CD4-positive, alpha-beta T cell treated with Interleukin-2 at 100 ng/mL for 4 hours (primary cell): Measurements from ENCODE around the gene UQCR11.
"Not testable (repeated sequence)": the region's sequence is repeated elsewhere in the genome, so short reads cannot be mapped to it uniquely, and the experiment has no call there.

ENCODE experiments used
- DNase-seq: peaks from one replicate; pipeline ENCODE4 v3.0.0-alpha.2; 2020; ENCODE audit warnings: low spot score

The UQCR11 gene

GRCh38 chr19:1605236-1606137, at the start of gene UQCR11:
Gene UQCR11, minus strand, starts transcription at chr19:1605462. Its CDS starts 53 bp downstream, at chr19:1605409.
- peak; percentile 91 for DNase-seq

DNA sequence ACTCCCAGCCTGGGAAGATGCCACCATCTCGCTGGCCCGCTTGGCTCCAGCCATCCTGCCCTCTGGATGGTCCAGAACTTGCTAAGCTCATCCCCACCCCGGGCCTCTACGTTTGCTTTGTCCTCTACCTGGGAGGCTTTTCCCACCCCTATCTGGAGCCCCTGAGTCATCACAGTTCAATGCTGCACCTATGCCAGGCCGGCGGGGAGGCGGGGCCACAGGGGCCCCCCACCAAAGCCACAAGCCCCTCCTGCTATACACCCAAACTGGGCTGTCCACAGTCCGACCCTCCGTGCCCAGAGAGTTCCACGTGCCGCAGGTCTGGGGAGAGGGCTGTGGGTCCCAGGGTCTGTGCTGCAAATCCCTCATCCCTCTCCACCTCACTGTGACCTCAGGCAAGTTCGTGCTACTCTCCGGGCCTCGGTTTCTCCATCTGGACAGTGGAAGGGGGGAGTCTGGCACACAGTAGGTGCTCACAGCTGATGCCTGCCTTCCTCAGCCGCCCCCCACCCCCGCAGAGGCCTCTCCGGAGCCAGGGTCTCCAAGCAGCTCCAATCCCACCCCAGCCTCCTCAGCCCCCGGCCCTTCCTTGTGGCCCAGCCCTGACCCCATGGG, 49.0 kb upstream of the UQCR11 start:
- DNase-seq, result no peak

DNA sequence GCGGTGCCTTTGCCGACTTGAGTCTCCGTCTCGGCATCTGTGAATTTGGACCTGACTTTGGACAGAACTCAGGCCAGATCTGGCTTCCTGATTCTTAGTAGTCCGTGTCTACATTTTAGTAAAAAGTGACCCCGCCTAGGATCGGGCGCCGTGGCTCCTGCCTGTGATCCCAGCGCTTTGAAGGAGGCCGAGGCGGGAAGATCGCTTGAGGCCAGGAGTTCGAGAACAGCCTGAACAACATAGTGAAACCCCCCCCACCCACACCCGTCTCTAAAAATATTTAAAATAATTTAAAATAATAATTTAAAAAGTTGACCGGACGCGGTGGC, 48.0 kb upstream of the UQCR11 start:
- no peak for DNase-seq

- peak; percentile 99 for DNase-seq
These were observed 47.4 kb upstream of the UQCR11 start, which contains the start of gene TCF3 for GRCh38 chr19:1652471-1653299. Gene TCF3, minus strand, starts transcription at chr19:1652615. Its CDS starts 2,367 bp downstream, at chr19:1650248.

DNA sequence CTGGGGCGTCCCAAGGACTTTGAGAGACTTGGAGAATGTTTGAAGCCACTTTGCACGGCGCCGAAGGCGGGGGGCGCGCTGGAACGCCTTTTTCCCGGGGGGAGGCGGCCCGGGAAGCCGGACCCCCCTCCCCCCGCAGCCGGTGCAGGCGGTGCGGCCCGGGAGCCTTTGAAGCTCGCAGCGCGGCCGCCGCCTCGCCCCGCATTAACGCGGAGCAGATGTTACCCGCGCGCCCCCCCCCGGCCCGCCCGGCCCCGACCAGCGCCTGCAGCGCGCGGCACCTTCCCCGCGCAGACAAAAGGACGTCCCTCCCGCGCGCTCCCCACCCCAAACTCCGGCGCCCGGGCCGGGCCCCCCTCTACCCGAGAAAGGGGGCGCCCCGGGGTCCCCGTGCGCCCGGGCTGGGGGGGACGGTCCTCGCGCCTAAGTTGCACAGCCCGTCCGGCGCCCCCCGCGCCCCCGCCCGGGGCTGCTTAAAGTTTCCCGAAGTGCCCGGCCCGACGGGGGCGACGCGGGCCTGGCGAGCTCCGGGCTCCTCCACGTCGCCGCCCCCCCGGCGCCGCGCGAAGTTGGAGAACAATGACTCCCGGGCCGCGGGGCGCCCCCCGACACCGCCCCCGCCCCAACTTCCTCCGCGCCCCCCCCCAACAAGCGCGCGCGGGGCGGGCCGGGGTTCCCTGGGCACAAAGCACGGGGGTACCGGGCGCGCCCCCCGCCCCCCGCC, 46.5 kb upstream of the UQCR11 start:
- DNase-seq, result peak; percentile 31

DNA sequence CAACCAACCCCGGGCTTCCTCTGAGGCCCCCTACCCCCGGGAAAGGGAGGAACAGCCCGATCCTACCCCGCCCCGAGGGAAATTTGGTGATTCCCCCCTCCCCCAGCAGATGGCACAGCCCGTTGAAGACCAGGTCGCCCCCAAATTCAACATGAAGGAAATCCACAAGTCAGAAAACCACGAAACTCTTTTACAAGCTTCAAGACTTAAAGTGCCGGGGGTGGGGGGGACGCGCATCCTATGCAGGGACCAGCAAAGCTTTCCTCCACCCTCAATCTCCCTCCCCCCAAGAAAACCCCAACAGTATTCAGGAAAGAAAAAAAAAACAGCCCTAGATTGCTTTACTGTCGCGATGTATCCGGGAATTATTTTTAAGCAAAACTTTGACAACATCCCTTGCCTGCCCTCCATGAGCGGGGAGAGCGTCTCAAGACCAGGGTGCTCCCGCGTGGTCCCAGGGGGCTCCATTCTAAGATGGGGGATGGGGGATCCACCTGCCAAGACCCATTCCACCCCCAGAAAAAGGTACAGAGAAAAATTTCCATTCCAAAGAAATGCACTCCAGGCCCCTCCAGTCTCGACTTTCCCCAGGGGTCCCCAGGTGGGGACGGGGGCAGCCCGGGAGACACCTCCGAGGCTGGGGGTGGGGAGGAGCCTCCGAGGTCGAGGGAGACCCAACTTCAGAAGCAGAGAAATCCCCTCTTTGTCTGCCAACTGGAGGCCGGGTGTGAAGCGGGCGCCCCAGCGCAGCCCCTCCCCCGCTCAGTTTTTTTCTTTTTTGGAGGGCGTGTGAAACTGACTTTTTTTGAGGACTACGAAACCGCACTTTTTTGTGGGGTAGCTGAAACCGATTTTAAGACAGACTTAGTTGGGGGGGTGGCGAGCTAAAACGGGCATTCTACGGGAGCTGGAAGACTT, 45.6 kb upstream of the UQCR11 start:
- DNase-seq, result peak; percentile 67

DNA sequence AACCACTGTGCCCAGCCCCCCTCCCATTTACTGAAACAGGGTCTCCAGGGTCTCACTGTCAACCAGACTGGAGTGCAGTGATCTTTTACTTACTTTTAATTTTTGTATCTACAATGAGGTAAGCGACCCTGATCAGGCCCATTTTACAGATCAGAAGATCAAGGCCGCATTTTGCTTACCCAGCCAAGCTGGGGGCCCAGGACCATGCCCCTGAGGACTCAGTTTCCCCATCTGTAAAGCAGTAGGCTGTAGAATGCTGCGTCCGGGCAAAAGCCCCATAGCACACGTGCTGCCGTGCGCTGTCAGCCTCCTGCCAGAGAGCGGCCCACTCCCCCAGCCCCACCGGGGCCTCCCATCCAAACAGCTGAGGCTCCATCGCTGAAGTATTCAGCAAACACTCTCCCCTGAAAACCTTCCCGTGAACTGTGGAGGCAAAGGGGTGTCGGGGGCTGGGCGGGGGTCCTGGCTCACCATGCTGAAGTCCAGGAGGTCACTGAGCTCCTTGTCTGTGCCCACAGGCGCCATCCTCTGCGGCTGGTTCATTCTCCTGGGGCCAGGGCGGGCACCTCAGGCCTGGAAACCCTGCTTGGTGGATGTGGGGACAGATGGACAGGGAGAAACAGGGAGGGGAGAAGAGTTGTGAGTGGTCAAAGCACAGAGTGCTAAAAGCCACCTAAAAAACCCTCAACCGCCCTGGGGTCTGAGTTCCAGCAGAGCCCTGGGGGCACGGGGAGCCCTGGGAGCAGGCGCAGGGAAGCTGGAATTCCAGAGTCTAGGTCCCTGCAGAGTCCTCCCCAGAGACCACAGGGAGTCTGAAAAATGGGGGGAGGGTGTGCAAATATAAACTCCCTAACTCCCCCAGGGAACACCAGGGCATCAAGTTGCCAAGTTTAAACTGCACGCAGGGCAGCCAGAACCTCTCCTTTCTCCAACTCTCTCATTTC, 44.7 kb upstream of the UQCR11 start:
- no peak for DNase-seq

DNA sequence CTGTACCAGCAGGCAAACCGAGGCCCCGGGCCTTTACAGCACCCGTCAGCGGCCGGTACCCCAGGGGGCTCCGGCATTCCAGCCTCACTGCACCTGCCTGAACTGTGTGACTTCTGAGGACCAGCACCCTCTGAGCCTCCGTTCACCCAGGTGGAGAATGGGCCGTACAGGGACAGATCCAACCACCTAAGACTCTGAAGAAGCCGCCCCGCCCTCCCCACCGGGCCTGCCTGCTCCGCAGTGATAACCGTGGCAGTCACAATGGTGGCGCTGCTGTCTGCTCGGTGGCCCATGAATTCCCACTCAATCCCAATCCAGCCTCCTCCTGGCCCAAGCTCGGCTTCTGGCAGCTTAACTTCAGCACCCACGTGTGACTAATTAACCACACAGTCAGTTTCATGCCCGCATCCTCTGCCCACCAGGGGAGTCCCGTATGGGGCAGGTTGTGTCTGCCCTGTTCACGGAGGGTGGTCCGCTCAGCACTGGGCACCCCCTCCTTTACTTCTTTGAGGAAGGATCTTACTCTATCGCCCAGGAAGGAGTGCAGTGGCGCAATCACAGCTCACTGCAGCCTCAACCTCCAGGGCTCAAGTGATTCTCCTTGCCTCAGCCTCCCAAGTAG, 43.8 kb upstream of the UQCR11 start:
- DNase-seq, result no peak

- no peak for DNase-seq
These were observed 43.2 kb upstream of the UQCR11 start for GRCh38 chr19:1648459-1648849.

DNA sequence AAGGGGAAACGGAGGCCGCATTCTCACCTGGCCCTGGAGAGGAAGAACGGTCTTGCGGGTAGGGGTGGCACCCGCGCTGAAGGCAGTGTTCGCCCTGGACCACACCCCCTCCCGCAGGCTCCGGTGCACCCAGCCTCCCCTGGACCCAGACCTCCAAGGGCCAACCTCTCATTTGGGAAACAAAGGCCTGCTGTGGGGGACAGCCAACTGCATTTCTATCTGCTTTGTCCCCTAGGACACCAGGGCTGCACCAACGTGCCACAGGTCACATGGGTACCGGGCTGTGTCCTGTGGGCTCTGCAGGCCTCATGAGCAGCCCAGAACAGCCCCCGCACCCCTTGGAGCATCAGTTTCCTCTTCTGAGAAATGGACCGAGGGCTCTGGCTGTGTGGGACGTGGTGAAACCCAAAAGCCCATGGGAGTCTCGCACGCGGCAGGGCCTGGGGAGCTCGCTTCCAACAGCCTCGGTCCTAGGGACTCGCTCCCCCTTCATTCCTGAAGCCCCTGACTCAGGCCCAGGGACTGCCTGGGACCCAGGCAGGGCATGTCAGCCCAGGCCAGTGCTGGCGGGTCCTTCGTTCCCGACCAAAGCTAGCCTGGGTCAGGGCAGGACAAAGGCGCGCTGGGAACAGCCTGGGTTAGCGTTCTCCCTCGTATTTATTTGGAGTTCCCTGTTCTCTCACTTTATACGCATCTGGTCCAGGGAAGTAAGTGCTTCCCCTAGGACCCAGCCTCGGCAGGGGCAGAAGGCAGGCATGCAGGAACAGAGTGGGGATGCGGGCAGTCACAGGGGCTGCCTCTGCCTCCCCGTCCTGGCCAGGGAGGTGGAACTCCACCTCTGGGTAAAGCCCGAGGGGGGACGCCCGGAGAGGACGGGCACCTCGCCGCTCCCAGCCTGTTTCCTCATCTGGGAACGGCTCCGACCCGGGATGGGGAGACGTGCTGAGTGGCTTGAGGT, 42.5 kb upstream of the UQCR11 start:
- no peak for DNase-seq

GRCh38 chr19:1646659-1647453, 41.6 kb upstream of the UQCR11 start:
- no peak for DNase-seq

- DNase-seq, result no peak
These were observed 40.9 kb upstream of the UQCR11 start for GRCh38 chr19:1646149-1646548.

DNA sequence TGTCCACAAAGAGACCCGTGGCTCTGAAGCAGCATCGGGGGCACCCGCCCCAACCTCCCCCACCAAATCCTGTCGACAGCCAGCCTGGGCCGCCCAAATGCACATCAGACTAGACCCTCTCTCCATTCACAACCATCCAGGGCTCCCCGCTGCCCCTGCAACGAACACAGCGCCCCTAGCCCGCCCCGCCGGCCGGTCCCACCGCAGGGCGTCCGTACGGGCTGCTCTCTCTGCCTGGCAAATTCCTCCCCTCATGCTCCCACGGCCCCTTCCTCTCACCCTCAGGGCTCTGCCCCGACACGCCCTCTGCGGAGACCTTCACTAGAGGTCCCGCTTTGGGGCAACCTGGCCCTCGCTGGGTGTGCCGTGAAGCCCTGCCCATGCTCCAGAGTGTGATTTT, 40.0 kb upstream of the UQCR11 start:
- no peak for DNase-seq

DNA sequence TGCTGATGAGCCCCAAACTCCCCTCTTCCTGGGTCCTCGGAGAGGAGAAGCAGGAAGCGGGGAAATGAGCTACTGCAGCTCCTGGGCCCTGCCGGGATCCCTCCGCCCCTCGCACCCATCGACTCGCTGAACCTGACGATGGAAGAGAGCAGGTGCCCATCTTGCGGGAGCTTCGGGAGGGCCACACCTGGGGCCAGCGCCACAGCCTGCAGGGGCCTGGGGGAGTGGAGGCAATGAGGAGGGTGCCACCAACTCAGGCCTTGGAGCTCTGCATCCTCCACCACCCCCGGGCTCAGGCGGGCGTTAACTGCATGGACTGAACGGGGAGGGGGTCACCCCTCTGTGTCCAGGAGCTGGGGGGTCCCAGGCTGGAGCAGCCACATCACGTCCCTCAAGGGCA, 38.8 kb upstream of the UQCR11 start:
- DNase-seq, result no peak

DNA sequence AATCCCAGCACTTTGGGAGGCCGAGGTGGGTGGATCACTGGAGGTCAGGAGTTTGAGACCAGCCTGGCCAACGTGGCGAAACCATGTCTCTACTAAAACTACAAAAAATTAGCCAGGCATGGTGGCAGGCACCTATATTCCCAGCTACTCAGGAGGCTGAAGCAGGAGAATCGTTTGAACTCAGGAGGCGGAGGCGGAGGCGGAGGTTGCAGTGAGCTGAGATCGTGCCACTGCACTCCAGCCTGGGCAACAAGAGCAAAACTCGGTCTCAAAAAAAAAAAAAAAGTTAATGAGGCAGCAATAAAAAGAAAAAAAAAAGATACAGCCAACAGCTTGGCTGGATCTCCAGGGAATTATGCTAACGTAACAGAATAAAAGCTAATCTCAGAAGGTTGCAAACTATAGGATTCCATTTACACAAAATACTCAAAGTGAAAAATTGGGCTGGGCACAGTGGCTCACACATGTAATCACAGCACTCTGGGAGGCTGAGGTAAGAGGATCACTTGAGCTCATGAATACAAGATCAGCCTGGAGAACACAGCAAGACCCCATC, 35.7 kb upstream of the UQCR11 start:
- DNase-seq, result not testable (repeated sequence)

DNA sequence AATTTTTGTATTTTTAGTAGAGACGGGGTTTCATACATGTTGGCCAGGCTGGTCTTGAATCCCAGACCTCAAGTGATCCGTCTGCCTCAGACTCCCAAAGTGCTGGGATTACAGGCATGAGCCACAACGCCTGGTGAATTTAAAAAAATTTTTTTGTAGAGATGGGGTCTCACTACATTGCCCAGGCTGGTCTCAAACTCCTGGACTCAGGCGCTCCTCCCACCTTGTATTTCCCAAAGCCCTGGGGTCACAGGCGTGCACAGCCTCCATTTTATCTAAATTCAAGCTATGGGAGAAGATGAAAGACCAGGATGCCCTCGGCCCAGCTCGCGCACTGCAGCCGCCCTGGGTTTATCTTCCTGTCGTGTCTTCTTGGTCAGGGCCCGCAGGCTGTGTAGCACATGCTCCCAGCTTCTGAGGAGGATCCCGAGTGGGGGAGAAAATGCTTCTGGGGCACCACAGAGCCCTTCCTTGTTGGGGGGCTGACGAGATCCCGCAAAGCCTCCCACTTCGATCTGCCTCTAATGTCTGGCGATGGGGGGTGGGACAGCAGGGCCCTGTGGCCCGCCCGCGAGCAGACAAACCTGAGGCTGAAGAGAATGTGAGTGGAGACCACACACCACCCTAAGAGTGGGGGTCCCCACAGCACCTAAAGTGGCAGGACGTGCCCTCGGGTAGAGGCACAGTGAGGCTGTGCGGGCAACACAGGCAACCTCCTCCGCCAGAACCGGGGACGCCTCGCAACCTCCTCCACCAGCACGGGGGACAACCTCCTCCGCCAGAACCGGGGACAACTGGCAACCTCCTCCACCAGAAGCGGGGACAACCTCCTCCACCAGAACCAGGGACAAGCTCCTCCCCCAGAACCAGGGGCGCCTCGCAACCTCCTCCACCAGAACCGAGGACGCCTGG, 31.3 kb upstream of the UQCR11 start:
- no peak for DNase-seq
